ENCODE measurements around the gene BMPER. TPM values are rescaled to one million over a fixed set of nuclear protein-coding genes. Genes with fewer than 3 reads are reported as not detected.

BMPER gene
- total and polyA plus RNA-seq, 2 of the 8 experiments (the other 6 are each of a cell fraction or from before 2014, with no cell fraction given) = 0.33 to 0.69 TPM

DNA sequence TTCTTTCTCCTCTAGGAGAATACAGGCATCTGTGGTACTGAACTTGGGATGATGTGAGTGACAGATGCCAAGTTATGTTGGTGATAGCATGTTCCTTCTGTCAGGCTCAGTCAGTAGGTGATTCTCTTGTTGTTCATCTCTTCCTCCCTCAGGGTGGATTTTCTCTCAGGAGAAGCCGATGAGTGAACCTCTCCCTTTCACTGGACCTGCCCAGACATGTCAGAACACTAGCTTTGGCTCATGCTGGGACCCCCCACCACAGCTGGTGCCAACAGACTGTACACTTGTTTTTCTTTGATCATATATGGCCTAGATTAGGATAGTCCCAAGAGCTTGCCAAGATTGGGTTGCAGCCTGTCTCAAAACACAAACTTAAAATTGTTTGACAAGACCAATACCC is 129.4 kb downstream of the BMPER start:
- no peaks in the 10 kb centered on the region for H3K36me3 ChIP-seq (ENCODE audit: control insufficient read depth in 2 of 4, insufficient read depth in 4 of 4, low read length in 3 of 4)
- no peak overlapping the region for H3K4ac ChIP-seq (replicated peaks; ENCODE audit: insufficient read length, low read depth, low read length)
- DNase-seq (ENCODE audit: low read depth in 1 of 2, low spot score in 2 of 2) (no peak), FAIRE-seq (no peak)
- no peaks in the 10 kb centered on the region for H4K20me1 ChIP-seq (replicated peaks in 1 of 2; ENCODE audit: control insufficient read depth in 1 of 2, insufficient read depth in 2 of 2, low read length in 2 of 2)
- no peak overlapping the region for H3K9ac ChIP-seq (replicated peaks in 1 of 4; ENCODE audit: extremely low read depth in 1 of 4, low read depth in 3 of 4, low read length in 3 of 4)
- POLR2A ChIA-PET (ENCODE audit: partially characterized antibody) = no interaction called here
- TF ChIP-seq TBP (IDR thresholded peaks at IDR 0.05; ENCODE audit: low read depth, low read length) = no peak
- no peak for TF ChIP-seq ZNF274 (IDR thresholded peaks at IDR 0.05; ENCODE audit: borderline replicate concordance, extremely low read depth, low read length)
- TF ChIP-seq, protein P1, sequence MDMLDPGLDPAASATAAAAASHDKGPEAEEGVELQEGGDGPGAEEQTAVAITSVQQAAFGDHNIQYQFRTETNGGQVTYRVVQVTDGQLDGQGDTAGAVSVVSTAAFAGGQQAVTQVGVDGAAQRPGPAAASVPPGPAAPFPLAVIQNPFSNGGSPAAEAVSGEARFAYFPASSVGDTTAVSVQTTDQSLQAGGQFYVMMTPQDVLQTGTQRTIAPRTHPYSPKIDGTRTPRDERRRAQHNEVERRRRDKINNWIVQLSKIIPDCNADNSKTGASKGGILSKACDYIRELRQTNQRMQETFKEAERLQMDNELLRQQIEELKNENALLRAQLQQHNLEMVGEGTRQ (IDR thresholded peaks at IDR 0.05; ENCODE audit: low read length) = no peak
- no peak for TF ChIP-seq YY1 (IDR thresholded peaks at IDR 0.05; ENCODE audit: low read depth, low read length)
- TF ChIP-seq SP1 (IDR thresholded peaks at IDR 0.05; ENCODE audit: low read depth, low read length) = no peak
- TF ChIP-seq EZH2 (IDR thresholded peaks at IDR 0.05; ENCODE audit: low read depth, low read length, severe bottlenecking) = no peak
- TF ChIP-seq, protein P2, sequence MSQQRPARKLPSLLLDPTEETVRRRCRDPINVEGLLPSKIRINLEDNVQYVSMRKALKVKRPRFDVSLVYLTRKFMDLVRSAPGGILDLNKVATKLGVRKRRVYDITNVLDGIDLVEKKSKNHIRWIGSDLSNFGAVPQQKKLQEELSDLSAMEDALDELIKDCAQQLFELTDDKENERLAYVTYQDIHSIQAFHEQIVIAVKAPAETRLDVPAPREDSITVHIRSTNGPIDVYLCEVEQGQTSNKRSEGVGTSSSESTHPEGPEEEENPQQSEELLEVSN (IDR thresholded peaks at IDR 0.05) = no peak
- TF ChIP-seq CREB1 (IDR thresholded peaks at IDR 0.05) = no peak
- no peak overlapping the region for H3K14ac ChIP-seq (ENCODE audit: insufficient read length)
- H2AFZ ChIP-seq (ENCODE audit: low read length) = no peak overlapping the region
- H2AK5ac ChIP-seq (ENCODE audit: low read depth, low read length) = no peak overlapping the region
- no peaks in the 10 kb centered on the region for H3K4me1 ChIP-seq (replicated peaks in 1 of 4; ENCODE audit: control insufficient read depth in 3 of 4, insufficient read depth in 4 of 4, low read length in 3 of 4)
- no peak overlapping the region for H3K23ac ChIP-seq (ENCODE audit: insufficient read length)
- 100% methylated on average over 1 of the region's 1 CpG; no CpG with 5 or more reads in 1 of the 2 experiments for WGBS, 2 experiments (ENCODE audit: extremely low coverage in 1 of 2, insufficient coverage in 1 of 2, insufficient read length in 1 of 2, insufficient replicate concordance in 2 of 2, low coverage in 1 of 2, low lambda C conversion rate in 2 of 2, missing lambda C conversion rate in 1 of 2)
- H3K23me2 ChIP-seq (ENCODE audit: low read depth, low read length) = no peaks in the 10 kb centered on the region
- CTCF ChIA-PET (ENCODE audit: partially characterized antibody) = no interaction called here
- no peak overlapping the region for H2BK120ac ChIP-seq (replicated peaks; ENCODE audit: low read depth, low read length)
- H2BK12ac ChIP-seq (ENCODE audit: low read depth, low read length) = no peak overlapping the region; the same call in 1 of the 2 replicates
- H3K9me3 ChIP-seq (ENCODE audit: insufficient read depth in 2 of 2, low read depth in 1 of 2, low read length in 1 of 2) = no peaks in the 10 kb centered on the region
- H2BK20ac ChIP-seq (ENCODE audit: low read length) = no peak overlapping the region
- H3K27me3 ChIP-seq (replicated peaks in 1 of 4; ENCODE audit: control insufficient read depth in 3 of 4, extremely low read depth in 1 of 4, insufficient read depth in 3 of 4, low read length in 3 of 4) = no peaks in the 10 kb centered on the region
- H4K5ac ChIP-seq (ENCODE audit: insufficient read length, low read depth, low read length) = no peak overlapping the region
- peak overlapping the region; percentile 35; the same call in 1 of the 2 replicates for H2BK5ac ChIP-seq (ENCODE audit: low read depth, low read length)
- H3K18ac ChIP-seq (ENCODE audit: extremely low read depth, low read length) = no peak overlapping the region
- H3K79me1 ChIP-seq (ENCODE audit: low read depth, low read length) = no peaks in the 10 kb centered on the region
- no peak overlapping the region for H4K91ac ChIP-seq (replicated peaks; ENCODE audit: insufficient read length, low read length)
- H2BK15ac ChIP-seq (ENCODE audit: low read length) = no peak overlapping the region
- H3K27ac ChIP-seq (ENCODE audit: low read depth, low read length) = no peak overlapping the region
- no peak overlapping the region for H4K8ac ChIP-seq (ENCODE audit: extremely low read depth, insufficient read depth, low read length)
- H3K4me3 ChIP-seq (ENCODE audit: extremely low read depth in 1 of 4, insufficient read depth in 2 of 4, low read depth in 3 of 4, low read length in 4 of 4) = no peak overlapping the region
- no peaks in the 10 kb centered on the region for H3K79me2 ChIP-seq (ENCODE audit: control insufficient read depth in 1 of 2, insufficient read depth in 2 of 2, low read length in 2 of 2)
- H3K56ac ChIP-seq (replicated peaks; ENCODE audit: insufficient read length, low read depth, low read length) = no peak overlapping the region
- H3K4me2 ChIP-seq (ENCODE audit: insufficient read depth in 1 of 2, low read depth in 2 of 2, low read length in 2 of 2) = no peak overlapping the region

Measured in H1 (cell line).